Neural progenitor cell (in vitro differentiated cells): Measurements from ENCODE around the gene MCRIP2. TPM values are rescaled to one million over a fixed set of nuclear protein-coding genes. Genes with fewer than 3 reads are reported as not detected.
A peak's percentile ranks its signal among the peaks of the same experiment; 100 is the strongest.

Experiments
- DNase-seq: peaks from one replicate; pipeline ENCODE4 v3.0.0-alpha.2; 2016; ENCODE audit warnings: low spot score
- H2AFZ ChIP-seq: fragments of 200-600 bp; sonication (generic); replicated peaks from 2 replicates; pipeline ENCODE4 v1.6.1; 2016; ENCODE audit warnings: antibody characterized with exemption
- H3F3A ChIP-seq: fragments of 200-600 bp; sonication (generic); 2 replicates; pipeline ENCODE4 v1.6.1; 2016; ENCODE audit warnings: antibody characterized with exemption, low read depth
- H3K27ac ChIP-seq: fragments of 200-600 bp; sonication (generic); 2 replicates; pipeline ENCODE4 v1.5.1; 2016; ENCODE audit warnings: mild to moderate bottlenecking
- H3K27me3 ChIP-seq: fragments of 200-600 bp; sonication (generic); 2 replicates; pipeline ENCODE4 v1.6.1; 2016; ENCODE audit warnings: mild to moderate bottlenecking, moderate library complexity
- H3K36me3 ChIP-seq: fragments of 200-600 bp; sonication (generic); 2 replicates; pipeline ENCODE4 v1.5.1; 2016
- H3K4me1 ChIP-seq: fragments of 200-600 bp; sonication (generic); 2 replicates; pipeline ENCODE4 v1.6.1; 2016; ENCODE audit warnings: mixed run types
- H3K4me2 ChIP-seq: fragments of 200-600 bp; sonication (generic); 2 replicates; pipeline ENCODE4 v1.6.1; 2016
- H3K4me3 ChIP-seq: fragments of 200-600 bp; sonication (generic); 2 replicates; pipeline ENCODE4 v1.5.1; 2016
- H3K79me2 ChIP-seq: fragments of 200-600 bp; sonication (generic); 2 replicates; pipeline ENCODE4 v1.6.1; 2016; ENCODE audit warnings: low read depth
- H3K9ac ChIP-seq: fragments of 200-600 bp; sonication (generic); 2 replicates; pipeline ENCODE4 v1.6.1; 2016
- H3K9me3 ChIP-seq: fragments of 200-600 bp; sonication (generic); 2 replicates; pipeline ENCODE4 v1.5.1; 2016; ENCODE audit warnings: low read depth
- H4K20me1 ChIP-seq: fragments of 200-600 bp; sonication (generic); 2 replicates; pipeline ENCODE4 v1.6.1; 2016; ENCODE audit warnings: low read depth
- H3K27ac Mint-ChIP-seq: 3 replicates; pipeline ENCODE4 v1.8.0; 2021; ENCODE audit warnings: mixed read lengths
- H3K27me3 Mint-ChIP-seq: 2 replicates; pipeline ENCODE4 v1.8.0; 2022; ENCODE audit warnings: low read depth, mild to moderate bottlenecking, inconsistent platforms, moderate library complexity, mixed read lengths; ENCODE audit not compliant: insufficient read depth
- H3K36me3 Mint-ChIP-seq: 3 replicates; pipeline ENCODE4 v1.8.0; 2021; ENCODE audit warnings: mixed read lengths
- H3K4me1 Mint-ChIP-seq: 3 replicates; pipeline ENCODE4 v1.8.0; 2021; ENCODE audit warnings: mixed read lengths
- H3K4me3 Mint-ChIP-seq: 3 replicates; pipeline ENCODE4 v1.8.0; 2021; ENCODE audit warnings: mild to moderate bottlenecking, moderate library complexity, mixed read lengths
- H3K9me3 Mint-ChIP-seq: 3 replicates; pipeline ENCODE4 v1.8.0; 2020; ENCODE audit warnings: mixed read lengths
- CTCF ChIP-seq: fragments of 200-600 bp; sonication (generic); IDR thresholded peaks from 2 replicates; pipeline ENCODE4 v1.5.1; 2017; ENCODE audit warnings: antibody characterized with exemption, mild to moderate bottlenecking
- EZH2 ChIP-seq: fragments of 200-600 bp; sonication (generic); IDR thresholded peaks from 2 replicates; pipeline ENCODE4 v1.6.1; 2017; ENCODE audit warnings: antibody characterized with exemption, mild to moderate bottlenecking, moderate library complexity
- EZH2phosphoT487 ChIP-seq: fragments of 200-600 bp; sonication (generic); IDR thresholded peaks from 2 replicates; pipeline ENCODE4 v1.6.1; 2017; ENCODE audit warnings: antibody characterized with exemption
- total RNA-seq: library from RNA; depleted of rRNA; stranded (reverse); fragments of >200 nt; gene quantifications from 2 replicates; pipeline ENCODE4 v1.2.3, GENCODE V29; 2015; ENCODE audit warnings: low replicate concordance

MCRIP2 gene
- total RNA-seq, 1 donor from 2014 or later, result 1.5 TPM

- Mint-ChIP-seq H3K4me3 (no peak overlapping the region), H3K27ac (no peak overlapping the region), H3K4me1 (peaks cover 15% of the 10 kb centered on the region), H3K27me3 (no peaks in the 10 kb centered on the region), H3K36me3 (peaks cover 4% of the 10 kb centered on the region), H3K9me3 (no peaks in the 10 kb centered on the region)
- Histone ChIP-seq H3K79me2 (no peaks in the 10 kb centered on the region), H3K4me2 (no peak overlapping the region), H3K4me1 (no peaks in the 10 kb centered on the region), H2AFZ (no peak overlapping the region), H3K27ac (no peak overlapping the region), H3F3A (peaks cover 5% of the 10 kb centered on the region), H3K27me3 (no peaks in the 10 kb centered on the region), H3K4me3 (no peak overlapping the region), H3K36me3 (no peaks in the 10 kb centered on the region), H4K20me1 (peaks cover 13% of the 10 kb centered on the region), H3K9ac (no peak overlapping the region), H3K9me3 (no peaks in the 10 kb centered on the region)
- TF ChIP-seq EZH2phosphoT487 (no peak), EZH2 (no peak), CTCF (no peak)
- DNase-seq, result no peak
Measured at GRCh38 chr16:620700-621525, 20.7 kb upstream of the MCRIP2 start.

GRCh38 chr16:621526-622105 is 20.0 kb upstream of the MCRIP2 start:
- Histone ChIP-seq H3K79me2 (no peaks in the 10 kb centered on the region), H2AFZ (no peak overlapping the region), H3K27ac (no peak overlapping the region), H3K36me3 (no peaks in the 10 kb centered on the region), H3F3A (peaks cover 5% of the 10 kb centered on the region), H3K4me3 (no peak overlapping the region), H3K4me2 (no peak overlapping the region), H3K27me3 (no peaks in the 10 kb centered on the region), H4K20me1 (peaks cover 13% of the 10 kb centered on the region), H3K9me3 (no peaks in the 10 kb centered on the region), H3K4me1 (no peaks in the 10 kb centered on the region), H3K9ac (no peak overlapping the region)
- no peak for DNase-seq
- Mint-ChIP-seq H3K4me1 (peaks cover 18% of the 10 kb centered on the region), H3K27ac (peak overlapping the region; percentile 13), H3K27me3 (no peaks in the 10 kb centered on the region), H3K36me3 (peaks cover 5% of the 10 kb centered on the region), H3K9me3 (no peaks in the 10 kb centered on the region), H3K4me3 (peak overlapping the region; percentile 30)
- TF ChIP-seq EZH2 (no peak), CTCF (no peak), EZH2phosphoT487 (no peak)

- Histone ChIP-seq H3K27ac (no peak overlapping the region), H3F3A (peaks cover 5% of the 10 kb centered on the region), H3K9me3 (no peaks in the 10 kb centered on the region), H2AFZ (no peak overlapping the region), H4K20me1 (peaks cover 13% of the 10 kb centered on the region), H3K4me2 (no peak overlapping the region), H3K79me2 (no peaks in the 10 kb centered on the region), H3K4me3 (no peak overlapping the region), H3K9ac (no peak overlapping the region), H3K27me3 (no peaks in the 10 kb centered on the region), H3K4me1 (no peaks in the 10 kb centered on the region), H3K36me3 (no peaks in the 10 kb centered on the region)
- H3K27ac Mint-ChIP-seq, result no peak overlapping the region
- no peak for TF ChIP-seq EZH2phosphoT487
- no peak for TF ChIP-seq CTCF
- TF ChIP-seq EZH2, result no peak
- peaks cover 3% of the 10 kb centered on the region for H3K27me3 Mint-ChIP-seq
- H3K9me3 Mint-ChIP-seq, result no peaks in the 10 kb centered on the region
- H3K4me1 Mint-ChIP-seq, result peaks cover 20% of the 10 kb centered on the region
- no peak overlapping the region for H3K4me3 Mint-ChIP-seq
- no peak for DNase-seq
- peaks cover 5% of the 10 kb centered on the region for H3K36me3 Mint-ChIP-seq
Measured at GRCh38 chr16:622920-623280, 18.7 kb upstream of the MCRIP2 start.
